SK-N-SH (cell line): ENCODE data around the gene SPTA1.

Experiments used
- ELF1 ChIP-seq: IDR thresholded peaks from 2 replicates; pipeline ENCODE4 v1.4.0; 2012
- EP300 ChIP-seq, 2 experiments: IDR thresholded peaks; 2 replicates each; pipeline versions ENCODE4 v1.4.0 to v1.6.1; 2012; ENCODE audit warnings: borderline replicate concordance in 1 of 2, low read depth in 1 of 2, low read length in 1 of 2
- EZH2phosphoT487 ChIP-seq: fragments of 200-600 bp; sonication (generic); IDR thresholded peaks from 2 replicates; pipeline ENCODE4 v1.6.1; 2017; ENCODE audit warnings: low read depth, mixed run types, mild to moderate bottlenecking, antibody characterized with exemption, moderate library complexity, borderline replicate concordance
- GABPA ChIP-seq: IDR thresholded peaks from 2 replicates; pipeline ENCODE4 v1.4.0; 2012; ENCODE audit warnings: low read depth, mild to moderate bottlenecking
- POLR2AphosphoS5 ChIP-seq: IDR thresholded peaks from 2 replicates; pipeline ENCODE4 v1.6.1; 2012; ENCODE audit warnings: low read depth, low read length
- RAD21 ChIP-seq: IDR thresholded peaks from 2 replicates; pipeline ENCODE4 v1.6.1; 2012; ENCODE audit warnings: mild to moderate bottlenecking, low read length
- SIN3A ChIP-seq: IDR thresholded peaks from 2 replicates; pipeline ENCODE4 v1.6.1; 2012; ENCODE audit warnings: low read depth, mild to moderate bottlenecking, low read length, moderate library complexity, borderline replicate concordance
- SMC3 ChIP-seq: IDR thresholded peaks from 2 replicates; pipeline ENCODE4 v1.6.1; 2012; ENCODE audit warnings: low read depth, low read length, improper control_type of control experiment
- YY1 ChIP-seq: IDR thresholded peaks from 2 replicates; pipeline ENCODE4 v1.4.0; 2012; ENCODE audit warnings: low read depth, mild to moderate bottlenecking
- TF ChIP-seq, protein P1 (sequence below): fragments of 200-600 bp; sonication (generic); IDR thresholded peaks from 2 replicates; pipeline ENCODE4 v1.6.1; 2017; ENCODE audit warnings: antibody characterized with exemption, mild to moderate bottlenecking, moderate library complexity
- TF ChIP-seq, protein P2 (sequence below): IDR thresholded peaks from 2 replicates; pipeline ENCODE4; 2012
- TF ChIP-seq, protein P3 (sequence below): IDR thresholded peaks from 2 replicates; pipeline ENCODE4 v1.6.1; 2012; ENCODE audit warnings: mild to moderate bottlenecking, low read depth, low read length, moderate library complexity
- TF ChIP-seq, protein P4 (sequence below): IDR thresholded peaks from 2 replicates; pipeline ENCODE4 v1.4.0; 2012; ENCODE audit warnings: low read depth
- TF ChIP-seq, protein P5 (sequence below): fragments of 150-350 bp; IDR thresholded peaks from 2 replicates; pipeline ENCODE4 v1.6.1; 2017; ENCODE audit warnings: antibody characterized with exemption, low read length, low read depth, borderline replicate concordance

DNA sequence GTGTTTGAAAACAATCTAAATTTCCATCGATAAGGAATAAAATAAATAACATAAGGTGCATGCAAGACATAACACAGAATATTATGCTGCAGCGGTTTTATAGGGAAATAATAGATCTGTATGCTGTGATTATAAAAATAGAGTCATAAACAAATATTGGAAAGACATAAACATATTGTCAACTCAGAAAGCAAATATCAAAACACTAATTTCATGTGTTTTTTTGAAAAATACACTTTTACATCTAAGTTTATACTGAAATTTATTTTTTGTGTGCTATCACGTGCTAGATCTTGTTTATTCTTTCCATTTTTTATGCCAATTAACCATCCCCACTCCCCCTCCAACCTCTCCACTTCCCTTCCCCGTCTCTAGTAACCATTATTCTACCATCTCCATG is 24.6 kb upstream of the SPTA1 start:
- no peak for TF ChIP-seq RAD21
- TF ChIP-seq, protein P1, sequence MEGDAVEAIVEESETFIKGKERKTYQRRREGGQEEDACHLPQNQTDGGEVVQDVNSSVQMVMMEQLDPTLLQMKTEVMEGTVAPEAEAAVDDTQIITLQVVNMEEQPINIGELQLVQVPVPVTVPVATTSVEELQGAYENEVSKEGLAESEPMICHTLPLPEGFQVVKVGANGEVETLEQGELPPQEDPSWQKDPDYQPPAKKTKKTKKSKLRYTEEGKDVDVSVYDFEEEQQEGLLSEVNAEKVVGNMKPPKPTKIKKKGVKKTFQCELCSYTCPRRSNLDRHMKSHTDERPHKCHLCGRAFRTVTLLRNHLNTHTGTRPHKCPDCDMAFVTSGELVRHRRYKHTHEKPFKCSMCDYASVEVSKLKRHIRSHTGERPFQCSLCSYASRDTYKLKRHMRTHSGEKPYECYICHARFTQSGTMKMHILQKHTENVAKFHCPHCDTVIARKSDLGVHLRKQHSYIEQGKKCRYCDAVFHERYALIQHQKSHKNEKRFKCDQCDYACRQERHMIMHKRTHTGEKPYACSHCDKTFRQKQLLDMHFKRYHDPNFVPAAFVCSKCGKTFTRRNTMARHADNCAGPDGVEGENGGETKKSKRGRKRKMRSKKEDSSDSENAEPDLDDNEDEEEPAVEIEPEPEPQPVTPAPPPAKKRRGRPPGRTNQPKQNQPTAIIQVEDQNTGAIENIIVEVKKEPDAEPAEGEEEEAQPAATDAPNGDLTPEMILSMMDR = no peak
- TF ChIP-seq GABPA = no peak
- no peak for TF ChIP-seq EP300 (IDR thresholded peaks at IDR 0.05; ENCODE audit: borderline replicate concordance in 1 of 2, low read depth in 1 of 2, low read length in 1 of 2)
- no peak for TF ChIP-seq EZH2phosphoT487
- no peak for TF ChIP-seq POLR2AphosphoS5
- TF ChIP-seq YY1 = no peak
- TF ChIP-seq SIN3A = no peak
- TF ChIP-seq, protein P2, sequence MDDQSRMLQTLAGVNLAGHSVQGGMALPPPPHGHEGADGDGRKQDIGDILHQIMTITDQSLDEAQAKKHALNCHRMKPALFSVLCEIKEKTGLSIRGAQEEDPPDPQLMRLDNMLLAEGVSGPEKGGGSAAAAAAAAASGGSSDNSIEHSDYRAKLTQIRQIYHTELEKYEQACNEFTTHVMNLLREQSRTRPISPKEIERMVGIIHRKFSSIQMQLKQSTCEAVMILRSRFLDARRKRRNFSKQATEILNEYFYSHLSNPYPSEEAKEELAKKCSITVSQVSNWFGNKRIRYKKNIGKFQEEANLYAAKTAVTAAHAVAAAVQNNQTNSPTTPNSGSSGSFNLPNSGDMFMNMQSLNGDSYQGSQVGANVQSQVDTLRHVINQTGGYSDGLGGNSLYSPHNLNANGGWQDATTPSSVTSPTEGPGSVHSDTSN = no peak
- TF ChIP-seq, protein P3, sequence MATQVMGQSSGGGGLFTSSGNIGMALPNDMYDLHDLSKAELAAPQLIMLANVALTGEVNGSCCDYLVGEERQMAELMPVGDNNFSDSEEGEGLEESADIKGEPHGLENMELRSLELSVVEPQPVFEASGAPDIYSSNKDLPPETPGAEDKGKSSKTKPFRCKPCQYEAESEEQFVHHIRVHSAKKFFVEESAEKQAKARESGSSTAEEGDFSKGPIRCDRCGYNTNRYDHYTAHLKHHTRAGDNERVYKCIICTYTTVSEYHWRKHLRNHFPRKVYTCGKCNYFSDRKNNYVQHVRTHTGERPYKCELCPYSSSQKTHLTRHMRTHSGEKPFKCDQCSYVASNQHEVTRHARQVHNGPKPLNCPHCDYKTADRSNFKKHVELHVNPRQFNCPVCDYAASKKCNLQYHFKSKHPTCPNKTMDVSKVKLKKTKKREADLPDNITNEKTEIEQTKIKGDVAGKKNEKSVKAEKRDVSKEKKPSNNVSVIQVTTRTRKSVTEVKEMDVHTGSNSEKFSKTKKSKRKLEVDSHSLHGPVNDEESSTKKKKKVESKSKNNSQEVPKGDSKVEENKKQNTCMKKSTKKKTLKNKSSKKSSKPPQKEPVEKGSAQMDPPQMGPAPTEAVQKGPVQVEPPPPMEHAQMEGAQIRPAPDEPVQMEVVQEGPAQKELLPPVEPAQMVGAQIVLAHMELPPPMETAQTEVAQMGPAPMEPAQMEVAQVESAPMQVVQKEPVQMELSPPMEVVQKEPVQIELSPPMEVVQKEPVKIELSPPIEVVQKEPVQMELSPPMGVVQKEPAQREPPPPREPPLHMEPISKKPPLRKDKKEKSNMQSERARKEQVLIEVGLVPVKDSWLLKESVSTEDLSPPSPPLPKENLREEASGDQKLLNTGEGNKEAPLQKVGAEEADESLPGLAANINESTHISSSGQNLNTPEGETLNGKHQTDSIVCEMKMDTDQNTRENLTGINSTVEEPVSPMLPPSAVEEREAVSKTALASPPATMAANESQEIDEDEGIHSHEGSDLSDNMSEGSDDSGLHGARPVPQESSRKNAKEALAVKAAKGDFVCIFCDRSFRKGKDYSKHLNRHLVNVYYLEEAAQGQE = no peak
- TF ChIP-seq, protein P4, sequence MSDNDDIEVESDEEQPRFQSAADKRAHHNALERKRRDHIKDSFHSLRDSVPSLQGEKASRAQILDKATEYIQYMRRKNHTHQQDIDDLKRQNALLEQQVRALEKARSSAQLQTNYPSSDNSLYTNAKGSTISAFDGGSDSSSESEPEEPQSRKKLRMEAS = no peak
- TF ChIP-seq SMC3 = no peak
- TF ChIP-seq, protein P5, sequence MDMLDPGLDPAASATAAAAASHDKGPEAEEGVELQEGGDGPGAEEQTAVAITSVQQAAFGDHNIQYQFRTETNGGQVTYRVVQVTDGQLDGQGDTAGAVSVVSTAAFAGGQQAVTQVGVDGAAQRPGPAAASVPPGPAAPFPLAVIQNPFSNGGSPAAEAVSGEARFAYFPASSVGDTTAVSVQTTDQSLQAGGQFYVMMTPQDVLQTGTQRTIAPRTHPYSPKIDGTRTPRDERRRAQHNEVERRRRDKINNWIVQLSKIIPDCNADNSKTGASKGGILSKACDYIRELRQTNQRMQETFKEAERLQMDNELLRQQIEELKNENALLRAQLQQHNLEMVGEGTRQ = no peak
- TF ChIP-seq ELF1 = no peak
